ENCODE results near the gene CKM. TPM values are rescaled to one million over a fixed set of nuclear protein-coding genes. Genes with fewer than 3 reads are reported as not detected.
A peak's percentile ranks its signal among the peaks of the same experiment; 100 is the strongest.

Gene CKM
- total and polyA plus RNA-seq, 2 donors (not counting 3 experiments of a cell fraction or from before 2014, with no cell fraction given): not detected

DNA sequence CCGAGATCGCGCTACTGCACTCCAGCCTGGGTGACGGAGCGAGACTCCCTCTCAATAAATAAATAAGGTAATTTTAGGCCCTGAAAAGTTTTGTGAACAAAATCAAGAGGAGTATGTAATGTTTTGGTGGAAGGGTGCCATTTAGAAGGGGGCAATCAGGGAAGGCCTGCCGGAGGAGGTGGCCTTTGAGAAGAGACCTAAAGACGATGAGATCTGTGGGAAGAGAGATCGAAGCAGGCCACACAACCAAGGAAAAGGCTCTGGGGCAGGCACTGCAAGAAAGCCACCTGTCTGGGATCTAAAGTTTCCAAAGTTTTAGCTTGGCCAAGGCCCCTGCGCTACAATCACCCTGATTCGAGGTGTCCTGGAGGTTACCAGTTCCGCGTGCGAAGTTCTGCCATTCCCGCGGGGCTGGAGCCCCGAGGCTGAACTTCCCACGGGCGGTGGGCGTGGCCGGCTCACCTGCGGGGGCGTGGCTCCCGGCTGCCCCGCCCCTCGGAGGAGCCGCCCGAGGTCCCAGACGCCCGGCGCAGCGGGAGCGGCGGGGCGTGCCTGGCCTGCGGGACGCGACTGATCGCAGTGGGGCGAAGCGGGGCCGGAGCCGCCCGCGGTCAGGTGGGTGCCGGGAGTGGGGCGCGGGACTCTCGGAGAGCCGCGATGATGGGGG is 17.7 kb upstream of the CKM start, which contains the start of gene KLC3:
Gene KLC3, plus strand, starts transcription at position 519 of the 667 bp plus-strand sequence. CDS start 4,792 bp downstream, outside the sequence.
- Histone ChIP-seq H3K9me3 (replicated peaks; ENCODE audit: control insufficient read depth, insufficient read depth, low read length) (no peaks in the 10 kb centered on the region), H3K9ac (replicated peaks; ENCODE audit: extremely low read depth, insufficient read depth, low read length) (no peak within 1 kb of the TSS), H3K4me3 (replicated peaks in 1 of 3; ENCODE audit: insufficient read depth in 1 of 3, low read depth in 1 of 3, low read length in 3 of 3) (no peak within 1 kb of the TSS), H4K20me1 (replicated peaks; ENCODE audit: control insufficient read depth, extremely low read depth, insufficient read depth, low read length) (no peaks in the 10 kb centered on the region), H3K4me1 (ENCODE audit: control insufficient read depth, extremely low read depth, insufficient read depth, low read length) (peaks cover 5% of the 10 kb centered on the region), H3K27me3 (ENCODE audit: control insufficient read depth in 2 of 2, insufficient read depth in 2 of 2, low read length in 2 of 2) (peaks cover 5% of the 10 kb centered on the region in 2 experiments), H2AFZ (ENCODE audit: low read depth, low read length) (no peak within 1 kb of the TSS), H3K4me2 (ENCODE audit: insufficient read depth, low read length) (peak within 1 kb of the TSS; percentile 10), H3K27ac (ENCODE audit: insufficient read depth, low read depth, low read length) (no peak within 1 kb of the TSS), H3K9me1 (replicated peaks; ENCODE audit: control insufficient read depth, extremely low read depth, insufficient read depth, low read length) (no peaks in the 10 kb centered on the region), H3K36me3 (ENCODE audit: control insufficient read depth in 2 of 2, extremely low read depth in 1 of 2, insufficient read depth in 2 of 2, low read length in 2 of 2) (no peaks in the 10 kb centered on the region), H3K79me2 (ENCODE audit: control insufficient read depth, insufficient read depth, low read length) (no peaks in the 10 kb centered on the region)
- ChIA-PET CTCF (interaction anchor here (2.0 kb wide), 1 partner anchor 162 kb away, joined by 8 read pairs; the partner anchor contains the start of genes BLOC1S3 and TRAPPC6A), POLR2A (no interaction called here)
- intact Hi-C loops (cut with micrococcal nuclease): no loop called here
- DNase-seq (ENCODE audit: low read depth, low spot score) (no peak), FAIRE-seq (no peak)
- dilution Hi-C loops (cut with MboI; ENCODE audit: extremely low pct_ligation_motif_present, low sequenced_read_pairs): no loop called here
- BruUV-seq (replicated peaks): no TSS peak
- TF ChIP-seq, protein P1, sequence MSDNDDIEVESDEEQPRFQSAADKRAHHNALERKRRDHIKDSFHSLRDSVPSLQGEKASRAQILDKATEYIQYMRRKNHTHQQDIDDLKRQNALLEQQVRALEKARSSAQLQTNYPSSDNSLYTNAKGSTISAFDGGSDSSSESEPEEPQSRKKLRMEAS (IDR thresholded peaks at IDR 0.05; ENCODE audit: insufficient read depth, insufficient read length): no peak
- TF ChIP-seq FOS (IDR thresholded peaks at IDR 0.05; ENCODE audit: borderline replicate concordance, insufficient read depth, low read length) (no peak), MYC (IDR thresholded peaks at IDR 0.05; ENCODE audit: low read depth, low read length) (no peak), EZH2 (IDR thresholded peaks at IDR 0.05; ENCODE audit: borderline replicate concordance, low read depth, low read length, severe bottlenecking) (no peak)

GRCh38 chr19:45339629-45340028 is 17.0 kb upstream of the CKM start:
- Histone ChIP-seq H3K4me1 (ENCODE audit: control insufficient read depth, extremely low read depth, insufficient read depth, low read length) (peaks cover 5% of the 10 kb centered on the region), H3K27ac (ENCODE audit: insufficient read depth, low read depth, low read length) (no peak overlapping the region), H2AFZ (ENCODE audit: low read depth, low read length) (no peak overlapping the region), H3K27me3 (ENCODE audit: control insufficient read depth in 2 of 2, insufficient read depth in 2 of 2, low read length in 2 of 2) (peaks cover 5% of the 10 kb centered on the region in 2 experiments), H3K9me1 (replicated peaks; ENCODE audit: control insufficient read depth, extremely low read depth, insufficient read depth, low read length) (no peaks in the 10 kb centered on the region), H3K4me3 (replicated peaks in 1 of 3; ENCODE audit: insufficient read depth in 1 of 3, low read depth in 1 of 3, low read length in 3 of 3) (no peak overlapping the region), H3K36me3 (ENCODE audit: control insufficient read depth in 2 of 2, extremely low read depth in 1 of 2, insufficient read depth in 2 of 2, low read length in 2 of 2) (no peaks in the 10 kb centered on the region), H3K79me2 (ENCODE audit: control insufficient read depth, insufficient read depth, low read length) (no peaks in the 10 kb centered on the region), H3K4me2 (ENCODE audit: insufficient read depth, low read length) (no peak overlapping the region), H3K9ac (replicated peaks; ENCODE audit: extremely low read depth, insufficient read depth, low read length) (no peak overlapping the region), H3K9me3 (replicated peaks; ENCODE audit: control insufficient read depth, insufficient read depth, low read length) (no peaks in the 10 kb centered on the region), H4K20me1 (replicated peaks; ENCODE audit: control insufficient read depth, extremely low read depth, insufficient read depth, low read length) (no peaks in the 10 kb centered on the region)
- no peak for DNase-seq (ENCODE audit: low read depth, low spot score)
- intact Hi-C loops (cut with micrococcal nuclease) (loop anchor here (2.0 to 5.0 kb wide), 2 partner anchors 152 to 177 kb away; no protein-coding TSS in a partner anchor), dilution Hi-C loops (cut with MboI; ENCODE audit: extremely low pct_ligation_motif_present, low sequenced_read_pairs) (no loop called here)
- POLR2A ChIA-PET: no interaction called here
- FAIRE-seq: no peak
- BruUV-seq (replicated peaks): no TSS peak
- TF ChIP-seq FOS (IDR thresholded peaks at IDR 0.05; ENCODE audit: borderline replicate concordance, insufficient read depth, low read length) (no peak), POLR2A (IDR thresholded peaks at IDR 0.05; ENCODE audit: low read depth, low read length) (no peak), EZH2 (IDR thresholded peaks at IDR 0.05; ENCODE audit: borderline replicate concordance, low read depth, low read length, severe bottlenecking) (no peak), MYC (IDR thresholded peaks at IDR 0.05; ENCODE audit: low read depth, low read length) (no peak), JUN (IDR thresholded peaks at IDR 0.05; ENCODE audit: borderline replicate concordance, insufficient read depth, insufficient read length, low read depth) (no peak), CTCF (IDR thresholded peaks at IDR 0.05; ENCODE audit: extremely low read depth in 1 of 2, insufficient read depth in 1 of 2, low read depth in 1 of 2, low read length in 2 of 2) (no peak), POLR2AphosphoS5 (IDR thresholded peaks at IDR 0.05; ENCODE audit: insufficient read depth, low read depth, low read length) (no peak), GATA2 (IDR thresholded peaks at IDR 0.05; ENCODE audit: insufficient read depth, insufficient read length, low read depth, low read length) (no peak)
- TF ChIP-seq, protein P1 (IDR thresholded peaks at IDR 0.05; ENCODE audit: insufficient read depth, insufficient read length): no peak
- CTCF ChIA-PET: interaction anchor here (0.8 to 5.1 kb wide), 10 partner anchors 12 to 437 kb away, joined by 3 to 76 read pairs (median 4); partner anchors contain the start of genes BLOC1S3 and TRAPPC6A
